HCT116 (cell line): ENCODE results near the gene CACNA1C. TPM values are rescaled to one million over a fixed set of nuclear protein-coding genes. Genes with fewer than 3 reads are reported as not detected.

Experiments used
- ATAC-seq: fragments of 200-7000 bp; cut with Tn5 transposase; 2 replicates; pipeline ENCODE4 v1.9.1; 2020; ENCODE audit warnings: mild to moderate bottlenecking, moderate library complexity
- BruUV-seq: library from RNA; stranded (reverse); fragments of 400-500 nt; replicated peaks from 2 replicates; lab custom pipeline; 2021; lab: Mats Ljungman, UMichigan
- CTCF ChIA-PET: fragments of 300-600 bp; sonication (Branson Sonifier 250); formaldehyde crosslinking; loops from one replicate; lab custom pipeline; 2021; ENCODE audit warnings: antibody characterized with exemption; lab: Charles Lee
- POLR2A ChIA-PET: fragments of 300-600, 350-600 bp; sonication (Branson Sonifier 250); formaldehyde crosslinking; loops from one replicate; lab custom pipeline; 2021; ENCODE audit warnings: antibody characterized with exemption; lab: Charles Lee
- RAD21 ChIA-PET, 2 experiments: fragments of 300-600 bp; sonication (Branson Sonifier 250); formaldehyde crosslinking; loops; one replicate each; lab custom pipeline; 2023; ENCODE audit warnings: low total read pairs in 2 of 2; ENCODE audit not compliant: uncharacterized antibody in 2 of 2, unreplicated experiment in 2 of 2, low non-redundant PET in 1 of 2; lab: Charles Lee
- DNase-seq: peaks from one replicate; pipeline ENCODE4 v3.0.0-alpha.2; 2010; ENCODE audit warnings: low read depth, low spot score
- H2AFZ ChIP-seq: fragments of 200-600 bp; shearing (Covaris generic), sonication (generic); 2 replicates; pipeline ENCODE4 v1.6.1; 2017; ENCODE audit warnings: low read depth, mixed run types, mixed read lengths, antibody characterized with exemption, low read length; ENCODE audit not compliant: poor library complexity, severe bottlenecking
- H3K27ac ChIP-seq: 2 replicates; pipeline ENCODE4 v1.5.1; 2012; ENCODE audit warnings: low read depth, low read length
- H3K27me3 ChIP-seq: fragments of 200-600 bp; sonication (generic); 2 replicates; pipeline ENCODE4 v1.6.1; 2016; ENCODE audit warnings: mixed run types, low read length, mixed read lengths; ENCODE audit not compliant: insufficient read depth
- H3K36me3 ChIP-seq, 2 experiments: fragments of 200-500 bp in 1 of 2; fragments of 200-600 bp in 1 of 2; sonication (Bioruptor generic) in 1 of 2; sonication (generic) in 1 of 2; 2 replicates each; pipeline versions ENCODE4 v1.5.1 to v1.6.1; 2014 to 2016; ENCODE audit warnings: low read length in 2 of 2, inconsistent platforms in 1 of 2, mixed read lengths in 1 of 2, mixed run types in 1 of 2; ENCODE audit not compliant: insufficient read depth in 2 of 2, control insufficient read depth in 1 of 2
- H3K4me1 ChIP-seq, 2 experiments: fragments of 200-600 bp in 1 of 2; sonication (generic) in 1 of 2; 2 replicates each; pipeline versions ENCODE4 v1.5.1 to v1.6.1; 2012 to 2017; ENCODE audit warnings: low read length in 2 of 2, inconsistent platforms in 1 of 2, mild to moderate bottlenecking in 1 of 2, mixed read lengths in 1 of 2, mixed run types in 1 of 2, moderate library complexity in 1 of 2; ENCODE audit not compliant: insufficient read depth in 2 of 2, control insufficient read depth in 1 of 2
- H3K4me2 ChIP-seq: fragments of 200-600 bp; sonication (generic); 2 replicates; pipeline ENCODE4 v1.6.1; 2017; ENCODE audit warnings: mixed run types, low read length, mixed read lengths
- H3K4me3 ChIP-seq, 2 experiments: fragments of 200-600 bp in 1 of 2; sonication (generic) in 1 of 2; replicated peaks in 1 of 2; 2 replicates each; pipeline ENCODE4 v1.5.1; 2011 to 2016; ENCODE audit warnings: low read length in 2 of 2, control low read depth in 1 of 2, low read depth in 1 of 2, mild to moderate bottlenecking in 1 of 2, mixed read lengths in 1 of 2, mixed run types in 1 of 2
- H3K79me2 ChIP-seq: fragments of 200-600 bp; sonication (generic); 2 replicates; pipeline ENCODE4 v1.6.1; 2017; ENCODE audit warnings: mild to moderate bottlenecking, mixed run types, low read length, moderate library complexity, mixed read lengths; ENCODE audit not compliant: insufficient read depth
- H3K9ac ChIP-seq: fragments of 200-600 bp; sonication (generic); 2 replicates; pipeline ENCODE4 v1.6.1; 2016; ENCODE audit warnings: low read length, mixed read lengths
- H3K9me2 ChIP-seq: fragments of 200-600 bp; sonication (generic), shearing (Covaris generic); 2 replicates; pipeline ENCODE4 v1.6.1; 2017; ENCODE audit warnings: mixed run types, mild to moderate bottlenecking, moderate library complexity; ENCODE audit not compliant: insufficient read depth
- H3K9me3 ChIP-seq, 2 experiments: fragments of 200-500 bp in 1 of 2; fragments of 200-600 bp in 1 of 2; sonication (Bioruptor generic) in 1 of 2; sonication (generic) in 1 of 2; 2 replicates each; pipeline ENCODE4 v1.6.1; 2014 to 2017; ENCODE audit warnings: low read length in 2 of 2, mixed read lengths in 2 of 2, inconsistent platforms in 1 of 2, low read depth in 1 of 2, mild to moderate bottlenecking in 1 of 2, mixed run types in 1 of 2, moderate library complexity in 1 of 2; ENCODE audit not compliant: control insufficient read depth in 1 of 2, insufficient read depth in 1 of 2
- H4K20me1 ChIP-seq: fragments of 200-600 bp; sonication (generic), shearing (Covaris generic); 2 replicates; pipeline ENCODE4 v1.6.1; 2017; ENCODE audit warnings: mixed run types, mild to moderate bottlenecking, moderate library complexity; ENCODE audit not compliant: insufficient read depth
- CBX3 ChIP-seq: IDR thresholded peaks from 2 replicates; pipeline ENCODE4 v1.6.1; 2012; ENCODE audit warnings: low read depth
- EGR1 ChIP-seq: IDR thresholded peaks from 2 replicates; pipeline ENCODE4 v1.6.1; 2012; ENCODE audit warnings: low read depth
- EZH2 ChIP-seq: fragments of 200-600 bp; sonication (generic); IDR thresholded peaks from 2 replicates; pipeline ENCODE4 v1.6.1; 2017; ENCODE audit warnings: antibody characterized with exemption, mixed run types
- EZH2phosphoT487 ChIP-seq: fragments of 200-600 bp; IDR thresholded peaks from 2 replicates; pipeline ENCODE4 v1.6.1; 2018; ENCODE audit warnings: antibody characterized with exemption, borderline replicate concordance
- FOSL1 ChIP-seq: IDR thresholded peaks from 2 replicates; pipeline ENCODE4 v1.6.1; 2012; ENCODE audit warnings: low read depth
- MAX ChIP-seq: IDR thresholded peaks from 2 replicates; pipeline ENCODE4 v1.6.1; 2012
- POLR2A ChIP-seq: IDR thresholded peaks from 2 replicates; pipeline ENCODE4 v1.7.0; 2011; ENCODE audit warnings: borderline replicate concordance; ENCODE audit not compliant: insufficient read depth, insufficient read length; ENCODE audit errors: extremely low read depth
- RAD21 ChIP-seq: IDR thresholded peaks from 2 replicates; pipeline ENCODE4 v1.6.1; 2012; ENCODE audit warnings: low read depth, mild to moderate bottlenecking
- SP1 ChIP-seq: IDR thresholded peaks from 2 replicates; pipeline ENCODE4 v1.6.1; 2012; ENCODE audit warnings: low read depth
- TCF7L2 ChIP-seq: IDR thresholded peaks from 2 replicates; pipeline ENCODE4 v1.7.0; 2011; ENCODE audit warnings: borderline replicate concordance, inconsistent platforms; ENCODE audit not compliant: insufficient read depth, insufficient read length; ENCODE audit errors: extremely low read depth
- YY1 ChIP-seq: IDR thresholded peaks from 2 replicates; pipeline ENCODE4 v1.6.1; 2011; ENCODE audit warnings: low read length, low read depth, moderate library complexity, mild to moderate bottlenecking; ENCODE audit not compliant: insufficient replicate concordance; ENCODE audit errors: extremely low read depth
- ZFX ChIP-seq: fragments of 450-650 bp; IDR thresholded peaks from 2 replicates; pipeline ENCODE4 v1.6.1; 2017
- intact Hi-C: fragments of 100-400 bp; cut with micrococcal nuclease; formaldehyde crosslinking; loops from 2 replicates; pipeline ENCODE4 v1.10.0; 2022
- total RNA-seq: library from RNA; stranded (reverse); gene quantifications from one replicate; pipeline ENCODE4 v1.2.1, GENCODE V29; 2021; ENCODE audit not compliant: unreplicated experiment
- TF ChIP-seq, protein P1 (sequence below), 3 experiments: fragments of 200-600 bp in 1 of 3; sonication (generic) in 1 of 3; IDR thresholded peaks in 2 of 3; conservative IDR thresholded peaks in 1 of 3; 2 replicates each; pipeline ENCODE4 v1.5.1; 2012 to 2017; ENCODE audit warnings: low read depth in 2 of 3, low read length in 2 of 3, antibody characterized with exemption in 1 of 3, borderline replicate concordance in 1 of 3, control low read depth in 1 of 3, mild to moderate bottlenecking in 1 of 3, mixed read lengths in 1 of 3, mixed run types in 1 of 3, moderate library complexity in 1 of 3; ENCODE audit not compliant: insufficient read depth in 1 of 3
- TF ChIP-seq, protein P2 (sequence below): IDR thresholded peaks from 2 replicates; pipeline ENCODE4 v1.6.1; 2011; ENCODE audit warnings: mild to moderate bottlenecking, low read length, moderate library complexity; ENCODE audit not compliant: insufficient replicate concordance; ENCODE audit errors: extremely low read depth
- TF ChIP-seq, protein P3 (sequence below): IDR thresholded peaks from 2 replicates; pipeline ENCODE4 v1.6.1; 2012; ENCODE audit warnings: low read depth

Gene CACNA1C
- total RNA-seq, 1 experiment from 2014 or later: 0.05 TPM

DNA sequence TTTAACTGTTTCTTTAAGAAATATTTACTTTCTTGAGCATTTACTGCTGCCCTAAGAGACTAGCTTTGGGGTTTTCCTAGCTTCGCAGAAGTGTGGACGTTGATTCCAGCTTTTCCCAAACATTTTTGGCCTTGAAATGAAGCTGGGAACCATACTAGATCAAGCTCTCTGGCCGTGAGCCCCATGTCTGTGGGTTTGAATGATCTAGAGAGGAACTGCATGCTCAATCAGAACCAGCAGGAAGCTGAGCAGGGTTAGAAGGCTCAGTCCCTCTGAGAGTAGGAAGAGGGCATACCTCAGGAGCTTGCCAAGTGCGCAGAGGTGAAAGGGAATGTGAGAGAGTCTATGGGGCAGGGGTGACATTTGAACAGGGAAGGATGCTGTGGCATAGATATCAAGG is 292.1 kb downstream of the CACNA1C start:
- no peak for TF ChIP-seq CBX3
- no peak for TF ChIP-seq POLR2A
- TF ChIP-seq ZFX: no peak
- TF ChIP-seq EGR1: no peak
- TF ChIP-seq, protein P1, sequence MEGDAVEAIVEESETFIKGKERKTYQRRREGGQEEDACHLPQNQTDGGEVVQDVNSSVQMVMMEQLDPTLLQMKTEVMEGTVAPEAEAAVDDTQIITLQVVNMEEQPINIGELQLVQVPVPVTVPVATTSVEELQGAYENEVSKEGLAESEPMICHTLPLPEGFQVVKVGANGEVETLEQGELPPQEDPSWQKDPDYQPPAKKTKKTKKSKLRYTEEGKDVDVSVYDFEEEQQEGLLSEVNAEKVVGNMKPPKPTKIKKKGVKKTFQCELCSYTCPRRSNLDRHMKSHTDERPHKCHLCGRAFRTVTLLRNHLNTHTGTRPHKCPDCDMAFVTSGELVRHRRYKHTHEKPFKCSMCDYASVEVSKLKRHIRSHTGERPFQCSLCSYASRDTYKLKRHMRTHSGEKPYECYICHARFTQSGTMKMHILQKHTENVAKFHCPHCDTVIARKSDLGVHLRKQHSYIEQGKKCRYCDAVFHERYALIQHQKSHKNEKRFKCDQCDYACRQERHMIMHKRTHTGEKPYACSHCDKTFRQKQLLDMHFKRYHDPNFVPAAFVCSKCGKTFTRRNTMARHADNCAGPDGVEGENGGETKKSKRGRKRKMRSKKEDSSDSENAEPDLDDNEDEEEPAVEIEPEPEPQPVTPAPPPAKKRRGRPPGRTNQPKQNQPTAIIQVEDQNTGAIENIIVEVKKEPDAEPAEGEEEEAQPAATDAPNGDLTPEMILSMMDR (IDR thresholded peaks at IDR 0.05 in 2 of 3, conservative IDR thresholded peaks at IDR 0.05 in 1 of 3; ENCODE audit: borderline replicate concordance in 1 of 3, insufficient read depth in 1 of 3, low read depth in 2 of 3, low read length in 2 of 3): no peak
- TF ChIP-seq FOSL1: no peak
- no peak for TF ChIP-seq EZH2
- TF ChIP-seq TCF7L2: no peak
- TF ChIP-seq EZH2phosphoT487: no peak
- no peak for TF ChIP-seq MAX
- no peak for TF ChIP-seq RAD21
- TF ChIP-seq, protein P2, sequence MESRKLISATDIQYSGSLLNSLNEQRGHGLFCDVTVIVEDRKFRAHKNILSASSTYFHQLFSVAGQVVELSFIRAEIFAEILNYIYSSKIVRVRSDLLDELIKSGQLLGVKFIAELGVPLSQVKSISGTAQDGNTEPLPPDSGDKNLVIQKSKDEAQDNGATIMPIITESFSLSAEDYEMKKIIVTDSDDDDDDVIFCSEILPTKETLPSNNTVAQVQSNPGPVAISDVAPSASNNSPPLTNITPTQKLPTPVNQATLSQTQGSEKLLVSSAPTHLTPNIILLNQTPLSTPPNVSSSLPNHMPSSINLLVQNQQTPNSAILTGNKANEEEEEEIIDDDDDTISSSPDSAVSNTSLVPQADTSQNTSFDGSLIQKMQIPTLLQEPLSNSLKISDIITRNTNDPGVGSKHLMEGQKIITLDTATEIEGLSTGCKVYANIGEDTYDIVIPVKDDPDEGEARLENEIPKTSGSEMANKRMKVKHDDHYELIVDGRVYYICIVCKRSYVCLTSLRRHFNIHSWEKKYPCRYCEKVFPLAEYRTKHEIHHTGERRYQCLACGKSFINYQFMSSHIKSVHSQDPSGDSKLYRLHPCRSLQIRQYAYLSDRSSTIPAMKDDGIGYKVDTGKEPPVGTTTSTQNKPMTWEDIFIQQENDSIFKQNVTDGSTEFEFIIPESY: no peak
- TF ChIP-seq, protein P3, sequence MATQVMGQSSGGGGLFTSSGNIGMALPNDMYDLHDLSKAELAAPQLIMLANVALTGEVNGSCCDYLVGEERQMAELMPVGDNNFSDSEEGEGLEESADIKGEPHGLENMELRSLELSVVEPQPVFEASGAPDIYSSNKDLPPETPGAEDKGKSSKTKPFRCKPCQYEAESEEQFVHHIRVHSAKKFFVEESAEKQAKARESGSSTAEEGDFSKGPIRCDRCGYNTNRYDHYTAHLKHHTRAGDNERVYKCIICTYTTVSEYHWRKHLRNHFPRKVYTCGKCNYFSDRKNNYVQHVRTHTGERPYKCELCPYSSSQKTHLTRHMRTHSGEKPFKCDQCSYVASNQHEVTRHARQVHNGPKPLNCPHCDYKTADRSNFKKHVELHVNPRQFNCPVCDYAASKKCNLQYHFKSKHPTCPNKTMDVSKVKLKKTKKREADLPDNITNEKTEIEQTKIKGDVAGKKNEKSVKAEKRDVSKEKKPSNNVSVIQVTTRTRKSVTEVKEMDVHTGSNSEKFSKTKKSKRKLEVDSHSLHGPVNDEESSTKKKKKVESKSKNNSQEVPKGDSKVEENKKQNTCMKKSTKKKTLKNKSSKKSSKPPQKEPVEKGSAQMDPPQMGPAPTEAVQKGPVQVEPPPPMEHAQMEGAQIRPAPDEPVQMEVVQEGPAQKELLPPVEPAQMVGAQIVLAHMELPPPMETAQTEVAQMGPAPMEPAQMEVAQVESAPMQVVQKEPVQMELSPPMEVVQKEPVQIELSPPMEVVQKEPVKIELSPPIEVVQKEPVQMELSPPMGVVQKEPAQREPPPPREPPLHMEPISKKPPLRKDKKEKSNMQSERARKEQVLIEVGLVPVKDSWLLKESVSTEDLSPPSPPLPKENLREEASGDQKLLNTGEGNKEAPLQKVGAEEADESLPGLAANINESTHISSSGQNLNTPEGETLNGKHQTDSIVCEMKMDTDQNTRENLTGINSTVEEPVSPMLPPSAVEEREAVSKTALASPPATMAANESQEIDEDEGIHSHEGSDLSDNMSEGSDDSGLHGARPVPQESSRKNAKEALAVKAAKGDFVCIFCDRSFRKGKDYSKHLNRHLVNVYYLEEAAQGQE: no peak
- no peak for TF ChIP-seq YY1
- no peak for TF ChIP-seq SP1
- no peaks in the 10 kb centered on the region for H3K9me2 ChIP-seq
- ATAC-seq (no peak), DNase-seq (no peak)
- H4K20me1 ChIP-seq: no peaks in the 10 kb centered on the region
- intact Hi-C loops: no loop called here
- H3K4me1 ChIP-seq: peaks cover 0 to 5% of the 10 kb centered on the region in 2 experiments; a peak in 2 of 4 replicates
- no peak overlapping the region for H2AFZ ChIP-seq
- CTCF ChIA-PET: interaction anchor here (1.2 kb wide), 1 partner anchor 16 kb away, joined by 3 read pairs; no protein-coding TSS in a partner anchor
- no peak overlapping the region for H3K9ac ChIP-seq
- no peak overlapping the region for H3K4me2 ChIP-seq
- POLR2A ChIA-PET: no interaction called here
- H3K9me3 ChIP-seq: no peaks in the 10 kb centered on the region
- H3K79me2 ChIP-seq: no peaks in the 10 kb centered on the region
- H3K4me3 ChIP-seq: no peak overlapping the region
- no peaks in the 10 kb centered on the region; the same call in 1 of the 2 replicates for H3K27me3 ChIP-seq
- RAD21 ChIA-PET: no interaction called here
- H3K27ac ChIP-seq: no peak overlapping the region
- no TSS peak for BruUV-seq
- H3K36me3 ChIP-seq: no peaks in the 10 kb centered on the region
